ENCODE measurements around the gene TXK. TPM values are rescaled to one million over a fixed set of nuclear protein-coding genes. Genes with fewer than 3 reads are reported as not detected.

TXK gene
- total RNA-seq, 1 experiment from 2014 or later: 0.39 TPM

DNA sequence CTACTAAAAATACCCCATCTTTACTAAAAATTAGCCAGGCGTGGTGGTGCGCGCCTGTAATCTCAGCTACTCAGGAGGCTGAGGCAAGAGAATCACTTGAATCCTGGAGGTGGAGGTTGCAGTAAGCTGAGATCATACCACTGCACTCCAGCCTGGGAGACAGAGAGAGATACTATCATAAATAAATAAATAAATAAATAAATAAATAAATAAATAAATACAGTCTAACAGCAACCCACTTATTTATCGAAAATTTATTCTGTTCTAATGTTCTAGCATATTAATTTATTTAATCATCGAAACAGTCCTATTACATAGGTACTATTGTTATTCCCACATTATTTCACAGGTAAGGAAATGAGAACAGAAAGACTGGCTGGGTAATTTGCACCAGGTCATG is 18.2 kb upstream of the TXK start:
- Histone ChIP-seq H2BK20ac (ENCODE audit: low read depth, low read length, poor library complexity, severe bottlenecking) (no peak overlapping the region), H2BK120ac (ENCODE audit: low read depth, low read length, poor library complexity, severe bottlenecking) (no peak overlapping the region), H3K79me1 (ENCODE audit: insufficient read depth, low read depth, low read length, poor library complexity, severe bottlenecking) (no peaks in the 10 kb centered on the region), H3K18ac (ENCODE audit: insufficient read length, low read depth, low read length) (no peak overlapping the region), H3K14ac (ENCODE audit: insufficient read depth, low read length) (no peak overlapping the region), H3K9ac (ENCODE audit: extremely low read depth, insufficient read length, low read length) (no peak overlapping the region), H2BK15ac (ENCODE audit: low read depth, low read length) (no peak overlapping the region), H3K56ac (ENCODE audit: insufficient read length, low read depth, low read length) (no peak overlapping the region), H3T11ph (ENCODE audit: low read length) (no peak overlapping the region), H2AK5ac (ENCODE audit: insufficient read length, low read length) (no peak overlapping the region), H2AFZ (ENCODE audit: low read length) (no peak overlapping the region), H3K23ac (ENCODE audit: insufficient read length, low read depth, low read length) (no peak overlapping the region), H2BK12ac (ENCODE audit: insufficient read length, low read depth, low read length) (no peak overlapping the region), H3K23me2 (ENCODE audit: insufficient read length, low read depth, low read length, poor library complexity, severe bottlenecking) (no peaks in the 10 kb centered on the region), H4K8ac (replicated peaks; ENCODE audit: insufficient read length, low read depth, low read length) (no peak overlapping the region), H4K91ac (ENCODE audit: insufficient read length, low read depth, low read length) (no peak overlapping the region), H3K4ac (ENCODE audit: low read depth, low read length) (no peak overlapping the region), H3K27ac (ENCODE audit: insufficient read length, low read depth, low read length) (no peak overlapping the region), H3K79me2 (ENCODE audit: insufficient read depth, low read length) (no peaks in the 10 kb centered on the region), H3K4me2 (ENCODE audit: insufficient read depth, insufficient read length, low read length) (no peak overlapping the region), H3K9me3 (ENCODE audit: control insufficient read depth, low read depth, low read length) (peaks cover 24% of the 10 kb centered on the region), H3K27me3 (ENCODE audit: insufficient read depth, low read length) (no peaks in the 10 kb centered on the region), H2BK5ac (ENCODE audit: insufficient read length, low read length) (no peak overlapping the region), H4K20me1 (ENCODE audit: control insufficient read depth, insufficient read depth, insufficient read length) (no peaks in the 10 kb centered on the region), H3K4me1 (ENCODE audit: insufficient read depth, low read length) (no peaks in the 10 kb centered on the region; the same call in 1 of the 2 replicates), H4K5ac (ENCODE audit: insufficient read length, low read depth, low read length) (no peak overlapping the region)
- no peaks in the 10 kb centered on the region for H3K27me3 Mint-ChIP-seq (ENCODE audit: low read depth)
- H3K4me3 Mint-ChIP-seq: no peak overlapping the region
- WGBS (ENCODE audit: extremely low coverage, insufficient read length, low lambda C conversion rate): no CpG with 5 or more reads among the region's 5 CpGs
- peaks cover 27 to 39% (median 39%) of the 10 kb centered on the region in 3 experiments for H3K36me3 Mint-ChIP-seq (ENCODE audit: insufficient read depth in 1 of 3, low read depth in 3 of 3)
- no peak for TF ChIP-seq CTCF (conservative IDR thresholded peaks at IDR 0.05)
- H3K9me3 Mint-ChIP-seq: peaks cover 24 to 32% of the 10 kb centered on the region in 2 experiments
- DNase-seq: no peak
- no peak overlapping the region for H3K27ac Mint-ChIP-seq
- H3K4me1 Mint-ChIP-seq: peaks cover 4 to 5% of the 10 kb centered on the region in 2 experiments; a peak in 3 of 4 replicates

Measured in H9 (cell line).